HEK293 (cell line): Measurements from ENCODE around the gene USP22.

Experiments
- CTCF ChIA-PET: fragments of 350-600 bp; formaldehyde crosslinking; extraction: SDS; loops from one replicate; lab custom pipeline; 2021; ENCODE audit warnings: antibody characterized with exemption; lab: Yijun Ruan, JAX
- POLR2A ChIA-PET: fragments of 300-600 bp; formaldehyde crosslinking; extraction: SDS; loops from one replicate; lab custom pipeline; 2020; ENCODE audit warnings: antibody characterized with exemption, inconsistent platforms; lab: Yijun Ruan, JAX
- H3K27ac ChIP-seq: fragments of 200-500 bp; sonication (Bioruptor generic); 2 replicates; pipeline ENCODE4 v1.5.1; 2014; ENCODE audit warnings: low read depth, low read length, control low read depth, inconsistent platforms; ENCODE audit errors: extremely low read depth
- H3K36me3 ChIP-seq, 2 experiments: fragments of 200-500 bp in 1 of 2; sonication (Bioruptor generic) in 1 of 2; 1 replicate in 1 of 2; 2 replicates in 1 of 2; pipeline ENCODE4 v1.5.1; 2014 to 2017; ENCODE audit warnings: inconsistent platforms in 2 of 2, low read length in 2 of 2; ENCODE audit not compliant: control insufficient read depth in 2 of 2, insufficient read depth in 1 of 2
- H3K4me1 ChIP-seq: fragments of 200-500 bp; sonication (Bioruptor generic); 2 replicates; pipeline ENCODE4 v1.5.1; 2014; ENCODE audit warnings: mild to moderate bottlenecking, low read length, inconsistent platforms; ENCODE audit not compliant: control insufficient read depth, insufficient read depth
- H3K4me3 ChIP-seq: 2 replicates; pipeline ENCODE4 v1.5.1; 2011; ENCODE audit warnings: low read depth, mild to moderate bottlenecking, control low read depth, low read length, moderate library complexity
- H3K9me3 ChIP-seq: fragments of 200-500 bp; sonication (Bioruptor generic); 2 replicates; pipeline ENCODE4 v1.5.1; 2014; ENCODE audit warnings: low read depth, low read length, inconsistent platforms; ENCODE audit not compliant: control insufficient read depth, insufficient read depth
- BCL11B ChIP-seq: fragments of 450-650 bp; formaldehyde crosslinking; IDR thresholded peaks from 2 replicates; pipeline ENCODE4 v1.5.1; 2016; ENCODE audit warnings: low read depth, missing biosample characterization, missing genetic modification characterization
- GFI1B ChIP-seq: fragments of 450-650 bp; formaldehyde crosslinking; IDR thresholded peaks from 2 replicates; pipeline ENCODE4 v1.5.1; 2016; ENCODE audit warnings: missing biosample characterization, missing genetic modification characterization
- KLF8 ChIP-seq: fragments of 450-650 bp; formaldehyde crosslinking; IDR thresholded peaks from 2 replicates; pipeline ENCODE4 v1.5.1; 2016; ENCODE audit warnings: missing biosample characterization, missing genetic modification characterization
- REPIN1 ChIP-seq: fragments of 450-650 bp; formaldehyde crosslinking; IDR thresholded peaks from 2 replicates; pipeline ENCODE4 v1.5.1; 2017; ENCODE audit warnings: missing biosample characterization, missing genetic modification characterization, low read depth
- ZFP41 ChIP-seq: fragments of 450-650 bp; formaldehyde crosslinking; IDR thresholded peaks from 2 replicates; pipeline ENCODE4 v1.5.1; 2016; ENCODE audit warnings: missing biosample characterization, missing genetic modification characterization, borderline replicate concordance
- ZNF146 ChIP-seq: fragments of 450-650 bp; formaldehyde crosslinking; IDR thresholded peaks from 2 replicates; pipeline ENCODE4 v1.5.1; 2016; ENCODE audit warnings: missing biosample characterization, missing genetic modification characterization
- ZNF341 ChIP-seq: fragments of 450-650 bp; formaldehyde crosslinking; IDR thresholded peaks from 2 replicates; pipeline ENCODE4; 2016; ENCODE audit warnings: low read depth, missing biosample characterization, missing genetic modification characterization
- ZNF391 ChIP-seq: fragments of 450-650 bp; formaldehyde crosslinking; IDR thresholded peaks from 2 replicates; pipeline ENCODE4 v1.5.1; 2016; ENCODE audit warnings: low read depth, missing biosample characterization, missing genetic modification characterization, borderline replicate concordance
- ZNF501 ChIP-seq: fragments of 450-650 bp; formaldehyde crosslinking; IDR thresholded peaks from 2 replicates; pipeline ENCODE4 v1.5.1; 2016; ENCODE audit warnings: missing biosample characterization, missing genetic modification characterization
- ZNF518A ChIP-seq: fragments of 450-650 bp; formaldehyde crosslinking; conservative IDR thresholded peaks from 2 replicates; pipeline ENCODE4 v1.5.1; 2016; ENCODE audit warnings: low read depth, missing biosample characterization, missing genetic modification characterization
- ZNF692 ChIP-seq: fragments of 450-650 bp; formaldehyde crosslinking; IDR thresholded peaks from 2 replicates; pipeline ENCODE4 v1.5.1; 2016; ENCODE audit warnings: missing biosample characterization, missing genetic modification characterization
- ZSCAN23 ChIP-seq: fragments of 450-650 bp; formaldehyde crosslinking; IDR thresholded peaks from 2 replicates; pipeline ENCODE4 v1.5.1; 2016; ENCODE audit warnings: missing biosample characterization, missing genetic modification characterization
- TF ChIP-seq, protein P1 (sequence below): fragments of 450-650 bp; formaldehyde crosslinking; IDR thresholded peaks from 2 replicates; pipeline ENCODE4 v1.5.1; 2017; ENCODE audit warnings: missing biosample characterization, missing genetic modification characterization
- TF ChIP-seq, protein P2 (sequence below): fragments of 450-650 bp; formaldehyde crosslinking; IDR thresholded peaks from 2 replicates; pipeline ENCODE4; 2016; ENCODE audit warnings: missing biosample characterization, missing genetic modification characterization
- TF ChIP-seq, protein P3 (sequence below): fragments of 450-650 bp; formaldehyde crosslinking; IDR thresholded peaks from 2 replicates; pipeline ENCODE4 v1.5.1; 2016; ENCODE audit warnings: missing biosample characterization, missing genetic modification characterization, borderline replicate concordance

USP22 gene

DNA sequence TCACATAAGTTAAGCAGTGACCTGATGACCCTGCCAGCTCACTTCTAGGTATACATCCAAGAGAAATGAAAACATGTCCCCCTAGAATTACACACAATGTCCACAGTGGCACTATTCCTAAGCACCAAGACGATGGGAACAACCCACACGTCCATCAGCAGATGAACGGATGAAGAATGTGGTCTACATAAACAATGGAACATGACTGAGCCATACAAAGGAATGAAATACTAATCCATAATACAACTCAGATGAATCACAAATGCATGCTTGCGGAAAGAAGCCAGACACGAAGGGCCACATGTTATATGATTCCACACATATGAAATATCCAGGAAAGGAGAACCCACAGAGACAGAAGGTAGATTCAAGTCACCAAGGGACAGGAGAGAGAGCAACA lies 17.4 kb downstream of the USP22 start (continued):
- TF ChIP-seq ZNF692 (tag by site-specific recombination) (no peak), REPIN1 (tag by site-specific recombination) (no peak), ZNF391 (tag by site-specific recombination) (no peak), BCL11B (tag by site-specific recombination) (no peak), ZFP41 (tag by site-specific recombination) (no peak)

DNA sequence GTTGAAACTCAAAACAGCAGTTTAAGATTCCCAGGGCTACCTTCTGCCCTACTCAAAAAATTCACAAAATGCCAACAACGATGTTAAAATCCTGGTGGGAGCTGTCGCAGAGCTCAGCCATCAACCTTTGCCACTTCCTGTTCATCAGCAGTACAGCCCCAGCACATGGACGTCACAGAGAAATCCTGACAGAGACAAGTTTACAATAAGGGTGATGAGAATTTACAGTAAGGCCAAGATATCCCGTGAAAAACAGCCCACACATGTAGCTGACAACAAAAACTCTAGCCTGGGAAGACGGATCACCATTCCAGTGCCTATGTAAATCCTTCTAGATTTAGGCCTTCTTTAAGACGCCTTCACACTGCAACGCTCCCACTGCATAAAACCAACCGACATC lies 18.8 kb downstream of the USP22 start:
- POLR2A ChIA-PET: interaction anchor here (0.6 to 1.4 kb wide), 2 partner anchors 19 to 26 kb away, joined by 4 to 6 read pairs; partner anchors contain the start of gene USP22
- CTCF ChIA-PET: interaction anchor here (0.7 to 2.1 kb wide), 5 partner anchors 9 to 75 kb away, joined by 4 to 7 read pairs (median 6); no protein-coding TSS in a partner anchor
- Histone ChIP-seq H3K4me1 (peaks cover 2% of the 10 kb centered on the region; the same call in 1 of the 2 replicates), H3K4me3 (no peak overlapping the region), H3K36me3 (peaks cover 79 to 96% of the 10 kb centered on the region in 2 experiments)
- TF ChIP-seq, protein P1, sequence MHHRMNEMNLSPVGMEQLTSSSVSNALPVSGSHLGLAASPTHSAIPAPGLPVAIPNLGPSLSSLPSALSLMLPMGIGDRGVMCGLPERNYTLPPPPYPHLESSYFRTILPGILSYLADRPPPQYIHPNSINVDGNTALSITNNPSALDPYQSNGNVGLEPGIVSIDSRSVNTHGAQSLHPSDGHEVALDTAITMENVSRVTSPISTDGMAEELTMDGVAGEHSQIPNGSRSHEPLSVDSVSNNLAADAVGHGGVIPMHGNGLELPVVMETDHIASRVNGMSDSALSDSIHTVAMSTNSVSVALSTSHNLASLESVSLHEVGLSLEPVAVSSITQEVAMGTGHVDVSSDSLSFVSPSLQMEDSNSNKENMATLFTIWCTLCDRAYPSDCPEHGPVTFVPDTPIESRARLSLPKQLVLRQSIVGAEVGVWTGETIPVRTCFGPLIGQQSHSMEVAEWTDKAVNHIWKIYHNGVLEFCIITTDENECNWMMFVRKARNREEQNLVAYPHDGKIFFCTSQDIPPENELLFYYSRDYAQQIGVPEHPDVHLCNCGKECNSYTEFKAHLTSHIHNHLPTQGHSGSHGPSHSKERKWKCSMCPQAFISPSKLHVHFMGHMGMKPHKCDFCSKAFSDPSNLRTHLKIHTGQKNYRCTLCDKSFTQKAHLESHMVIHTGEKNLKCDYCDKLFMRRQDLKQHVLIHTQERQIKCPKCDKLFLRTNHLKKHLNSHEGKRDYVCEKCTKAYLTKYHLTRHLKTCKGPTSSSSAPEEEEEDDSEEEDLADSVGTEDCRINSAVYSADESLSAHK (tag by site-specific recombination): no peak
- TF ChIP-seq KLF8 (tag by site-specific recombination) (no peak), ZNF341 (tag by site-specific recombination) (no peak), ZNF518A (no peak)
- TF ChIP-seq, protein P2, sequence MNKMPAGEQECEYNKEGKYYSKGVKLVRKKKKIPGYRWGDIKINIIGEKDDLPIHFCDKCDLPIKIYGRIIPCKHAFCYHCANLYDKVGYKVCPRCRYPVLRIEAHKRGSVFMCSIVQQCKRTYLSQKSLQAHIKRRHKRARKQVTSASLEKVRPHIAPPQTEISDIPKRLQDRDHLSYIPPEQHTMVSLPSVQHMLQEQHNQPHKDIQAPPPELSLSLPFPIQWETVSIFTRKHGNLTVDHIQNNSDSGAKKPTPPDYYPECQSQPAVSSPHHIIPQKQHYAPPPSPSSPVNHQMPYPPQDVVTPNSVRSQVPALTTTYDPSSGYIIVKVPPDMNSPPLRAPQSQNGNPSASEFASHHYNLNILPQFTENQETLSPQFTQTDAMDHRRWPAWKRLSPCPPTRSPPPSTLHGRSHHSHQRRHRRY: no peak
- TF ChIP-seq, all 188 proteins: peak for 0
- Histone ChIP-seq H3K9me3 (no peaks in the 10 kb centered on the region), H3K27ac (no peak overlapping the region)

- peaks cover 82 to 96% of the 10 kb centered on the region in 2 experiments for H3K36me3 ChIP-seq
- TF ChIP-seq GFI1B (tag by site-specific recombination) (no peak), ZNF146 (tag by site-specific recombination) (no peak), ZSCAN23 (tag by site-specific recombination) (no peak), ZNF501 (tag by site-specific recombination) (no peak)
- TF ChIP-seq, protein P3, sequence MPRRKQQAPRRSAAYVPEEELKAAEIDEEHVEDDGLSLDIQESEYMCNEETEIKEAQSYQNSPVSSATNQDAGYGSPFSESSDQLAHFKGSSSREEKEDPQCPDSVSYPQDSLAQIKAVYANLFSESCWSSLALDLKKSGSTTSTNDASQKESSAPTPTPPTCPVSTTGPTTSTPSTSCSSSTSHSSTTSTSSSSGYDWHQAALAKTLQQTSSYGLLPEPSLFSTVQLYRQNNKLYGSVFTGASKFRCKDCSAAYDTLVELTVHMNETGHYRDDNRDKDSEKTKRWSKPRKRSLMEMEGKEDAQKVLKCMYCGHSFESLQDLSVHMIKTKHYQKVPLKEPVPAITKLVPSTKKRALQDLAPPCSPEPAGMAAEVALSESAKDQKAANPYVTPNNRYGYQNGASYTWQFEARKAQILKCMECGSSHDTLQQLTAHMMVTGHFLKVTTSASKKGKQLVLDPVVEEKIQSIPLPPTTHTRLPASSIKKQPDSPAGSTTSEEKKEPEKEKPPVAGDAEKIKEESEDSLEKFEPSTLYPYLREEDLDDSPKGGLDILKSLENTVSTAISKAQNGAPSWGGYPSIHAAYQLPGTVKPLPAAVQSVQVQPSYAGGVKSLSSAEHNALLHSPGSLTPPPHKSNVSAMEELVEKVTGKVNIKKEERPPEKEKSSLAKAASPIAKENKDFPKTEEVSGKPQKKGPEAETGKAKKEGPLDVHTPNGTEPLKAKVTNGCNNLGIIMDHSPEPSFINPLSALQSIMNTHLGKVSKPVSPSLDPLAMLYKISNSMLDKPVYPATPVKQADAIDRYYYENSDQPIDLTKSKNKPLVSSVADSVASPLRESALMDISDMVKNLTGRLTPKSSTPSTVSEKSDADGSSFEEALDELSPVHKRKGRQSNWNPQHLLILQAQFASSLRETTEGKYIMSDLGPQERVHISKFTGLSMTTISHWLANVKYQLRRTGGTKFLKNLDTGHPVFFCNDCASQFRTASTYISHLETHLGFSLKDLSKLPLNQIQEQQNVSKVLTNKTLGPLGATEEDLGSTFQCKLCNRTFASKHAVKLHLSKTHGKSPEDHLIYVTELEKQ (tag by site-specific recombination): no peak
- TF ChIP-seq, all 188 proteins: peak for 0
- Histone ChIP-seq H3K4me3 (no peak overlapping the region), H3K4me1 (no peaks in the 10 kb centered on the region), H3K9me3 (no peaks in the 10 kb centered on the region), H3K27ac (peak overlapping the region; percentile 22)
- ChIA-PET POLR2A (no interaction called here), CTCF (interaction anchor here (0.7 to 1.3 kb wide), 2 partner anchors 12 to 79 kb away, joined by 6 to 8 read pairs; no protein-coding TSS in a partner anchor)
These were observed 21.5 kb downstream of the USP22 start for GRCh38 chr17:21021208-21021803.
